Omental fat pad (tissue), 4 donors: ENCODE data around the gene CADPS2. TPM values are rescaled to one million over a fixed set of nuclear protein-coding genes. Genes with fewer than 3 reads are reported as not detected.
A peak's percentile ranks its signal among the peaks of the same experiment; 100 is the strongest.

Experiments used
- ATAC-seq: fragments of 150-250 bp; one replicate; pipeline ENCODE4 v1.9.1; 2016; ENCODE audit warnings: mild to moderate bottlenecking, moderate library complexity; ENCODE audit not compliant: low FRiP score
- DNase-seq: peaks from one replicate; pipeline ENCODE4 v3.0.0-alpha.2; 2019; ENCODE audit warnings: low spot score
- CTCF ChIP-seq, 3 donors: fragments of 450-650 bp; IDR thresholded peaks; one replicate each; pipeline ENCODE4 v1.5.1; 2016 to 2017; ENCODE audit warnings: antibody characterized with exemption in 3 of 3, mild to moderate bottlenecking in 3 of 3, moderate library complexity in 2 of 3
- total RNA-seq, 4 donors: library from RNA; depleted of rRNA; stranded (reverse); fragments of >200 nt; gene quantifications; one replicate each; pipeline ENCODE4 v1.1.0, GENCODE V29; 2016

CADPS2 gene
- total RNA-seq, 4 donors from 2014 or later = 15.3 to 41.9 (median 24.4) TPM

GRCh38 chr7:122423591-122423990 is 462.7 kb downstream of the CADPS2 start:
- TF ChIP-seq CTCF (IDR thresholded peaks at IDR 0.05) = no peak
- DNase-seq (no peak), ATAC-seq (no peak)

GRCh38 chr7:122416336-122416735 is 469.9 kb downstream of the CADPS2 start:
- ATAC-seq = no peak

GRCh38 chr7:122415510-122415909 is 470.8 kb downstream of the CADPS2 start:
- ATAC-seq = no peak
- no peak for TF ChIP-seq CTCF (IDR thresholded peaks at IDR 0.05)
- DNase-seq = no peak

More at GRCh38 chr7:122416336-122416735, 469.9 kb downstream of the CADPS2 start:
- no peak for DNase-seq
- no peak for TF ChIP-seq CTCF (IDR thresholded peaks at IDR 0.05)

GRCh38 chr7:122413339-122413738 is 472.9 kb downstream of the CADPS2 start:
- no peak for DNase-seq
- ATAC-seq = no peak

GRCh38 chr7:122412883-122413282 is 473.4 kb downstream of the CADPS2 start:
- DNase-seq = no peak
- TF ChIP-seq CTCF (IDR thresholded peaks at IDR 0.05) = no peak
- ATAC-seq = peak; percentile 71

More at GRCh38 chr7:122413339-122413738, 472.9 kb downstream of the CADPS2 start:
- TF ChIP-seq CTCF (IDR thresholded peaks at IDR 0.05) = no peak

- DNase-seq = no peak
- ATAC-seq = no peak
- no peak for TF ChIP-seq CTCF (IDR thresholded peaks at IDR 0.05)
Observed at GRCh38 chr7:122412441-122412840, 473.8 kb downstream of the CADPS2 start.

- no peak for DNase-seq
- TF ChIP-seq CTCF (IDR thresholded peaks at IDR 0.05) = no peak
- no peak for ATAC-seq
Observed at GRCh38 chr7:122407195-122407594, 479.1 kb downstream of the CADPS2 start.
